Osteocyte (in vitro differentiated cells): Measurements from ENCODE around the gene MYO1D. TPM values are rescaled to one million over a fixed set of nuclear protein-coding genes. Genes with fewer than 3 reads are reported as not detected.

ENCODE experiments used
- DNase-seq: peaks from one replicate; pipeline ENCODE4 v3.0.0; 2021; ENCODE audit warnings: mixed read lengths; ENCODE audit not compliant: unreplicated experiment; ENCODE audit errors: extremely low spot score
- H3K27ac Mint-ChIP-seq: one replicate; pipeline ENCODE4 v1.8.0; 2021; ENCODE audit warnings: mild to moderate bottlenecking, mixed read lengths; ENCODE audit not compliant: unreplicated experiment
- H3K27me3 Mint-ChIP-seq: one replicate; pipeline ENCODE4 v1.8.0; 2021; ENCODE audit warnings: mixed read lengths; ENCODE audit not compliant: unreplicated experiment
- H3K36me3 Mint-ChIP-seq: one replicate; pipeline ENCODE4 v1.8.0; 2021; ENCODE audit warnings: mixed read lengths; ENCODE audit not compliant: unreplicated experiment
- H3K4me1 Mint-ChIP-seq: one replicate; pipeline ENCODE4 v1.8.0; 2021; ENCODE audit warnings: mixed read lengths; ENCODE audit not compliant: unreplicated experiment
- H3K4me3 Mint-ChIP-seq: one replicate; pipeline ENCODE4 v1.8.0; 2021; ENCODE audit warnings: mild to moderate bottlenecking, moderate library complexity, mixed read lengths; ENCODE audit not compliant: unreplicated experiment
- H3K9me3 Mint-ChIP-seq: one replicate; pipeline ENCODE4 v1.8.0; 2021; ENCODE audit warnings: mixed read lengths; ENCODE audit not compliant: unreplicated experiment
- total RNA-seq: library from RNA; stranded (reverse); gene quantifications from 2 replicates; pipeline ENCODE4 v1.2.1, GENCODE V29; 2021
- TF ChIP-seq, protein P1 (sequence below): fragments of 200-600 bp; sonication (generic); IDR thresholded peaks from 2 replicates; pipeline ENCODE4 v1.5.0; 2021; ENCODE audit warnings: antibody characterized with exemption, mild to moderate bottlenecking, moderate library complexity

The MYO1D gene
- total RNA-seq, 1 donor from 2014 or later = 19.1 TPM

DNA sequence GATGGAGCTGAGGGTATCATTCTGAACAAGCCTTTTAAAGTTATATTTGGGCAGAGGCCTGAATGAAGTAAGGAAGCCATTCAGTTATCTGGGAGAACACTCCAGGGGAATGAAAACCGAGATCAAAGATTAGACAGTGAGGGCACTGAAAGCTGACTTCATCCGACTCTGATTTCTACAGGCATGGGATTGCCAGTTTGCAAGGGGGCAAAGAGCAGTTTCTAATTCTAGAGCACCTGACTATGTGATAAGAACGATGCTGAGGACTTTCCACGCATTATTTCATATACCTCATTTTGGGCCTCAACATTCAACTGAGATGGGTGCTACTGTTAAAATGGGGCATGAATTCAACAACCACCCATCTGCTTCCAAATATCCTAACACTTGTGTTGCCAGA lies 254.4 kb downstream of the MYO1D start:
- H3K27me3 Mint-ChIP-seq = no peaks in the 10 kb centered on the region
- TF ChIP-seq, protein P1, sequence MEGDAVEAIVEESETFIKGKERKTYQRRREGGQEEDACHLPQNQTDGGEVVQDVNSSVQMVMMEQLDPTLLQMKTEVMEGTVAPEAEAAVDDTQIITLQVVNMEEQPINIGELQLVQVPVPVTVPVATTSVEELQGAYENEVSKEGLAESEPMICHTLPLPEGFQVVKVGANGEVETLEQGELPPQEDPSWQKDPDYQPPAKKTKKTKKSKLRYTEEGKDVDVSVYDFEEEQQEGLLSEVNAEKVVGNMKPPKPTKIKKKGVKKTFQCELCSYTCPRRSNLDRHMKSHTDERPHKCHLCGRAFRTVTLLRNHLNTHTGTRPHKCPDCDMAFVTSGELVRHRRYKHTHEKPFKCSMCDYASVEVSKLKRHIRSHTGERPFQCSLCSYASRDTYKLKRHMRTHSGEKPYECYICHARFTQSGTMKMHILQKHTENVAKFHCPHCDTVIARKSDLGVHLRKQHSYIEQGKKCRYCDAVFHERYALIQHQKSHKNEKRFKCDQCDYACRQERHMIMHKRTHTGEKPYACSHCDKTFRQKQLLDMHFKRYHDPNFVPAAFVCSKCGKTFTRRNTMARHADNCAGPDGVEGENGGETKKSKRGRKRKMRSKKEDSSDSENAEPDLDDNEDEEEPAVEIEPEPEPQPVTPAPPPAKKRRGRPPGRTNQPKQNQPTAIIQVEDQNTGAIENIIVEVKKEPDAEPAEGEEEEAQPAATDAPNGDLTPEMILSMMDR = no peak
- H3K9me3 Mint-ChIP-seq = no peaks in the 10 kb centered on the region
- no peaks in the 10 kb centered on the region for H3K4me1 Mint-ChIP-seq
- no peak overlapping the region for H3K4me3 Mint-ChIP-seq
- no peaks in the 10 kb centered on the region for H3K36me3 Mint-ChIP-seq
- no peak overlapping the region for H3K27ac Mint-ChIP-seq
- no peak for DNase-seq

DNA sequence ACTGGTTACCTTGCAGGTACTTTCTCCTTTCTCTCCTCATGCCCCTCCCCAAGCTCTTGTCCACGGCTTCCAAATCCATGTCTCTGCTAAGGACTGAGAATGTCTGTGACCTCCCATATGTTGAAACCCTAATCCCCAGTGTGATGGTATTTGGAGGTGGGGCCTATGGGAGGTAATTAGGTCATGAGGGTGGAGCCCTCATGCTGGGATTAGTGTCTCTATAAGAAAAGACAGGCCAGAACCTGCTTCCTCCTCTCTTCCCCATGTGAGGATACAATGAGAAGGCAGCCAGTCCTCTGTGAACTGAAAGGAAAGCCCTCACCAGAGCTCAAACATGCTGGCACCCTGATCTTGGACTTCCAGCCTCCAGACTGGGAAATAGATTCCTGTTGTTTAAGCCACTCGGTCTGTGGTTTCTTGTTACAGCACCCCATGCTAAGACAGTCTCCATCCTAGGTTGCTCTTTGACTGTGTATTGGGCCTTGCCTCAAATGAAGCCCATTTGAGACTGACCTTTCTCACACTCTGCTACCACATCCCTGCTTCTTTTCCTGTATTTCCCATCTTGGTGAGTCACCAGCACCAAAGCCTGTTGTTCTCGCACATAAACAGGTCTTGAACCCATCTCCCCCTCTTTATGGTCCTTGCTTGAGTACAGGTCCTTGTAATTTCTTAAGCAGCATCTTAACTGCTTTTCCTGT lies 255.2 kb downstream of the MYO1D start:
- H3K4me3 Mint-ChIP-seq = no peak overlapping the region
- no peaks in the 10 kb centered on the region for H3K27me3 Mint-ChIP-seq
- TF ChIP-seq, protein P1 = no peak
- no peaks in the 10 kb centered on the region for H3K4me1 Mint-ChIP-seq
- H3K27ac Mint-ChIP-seq = no peak overlapping the region
- no peaks in the 10 kb centered on the region for H3K9me3 Mint-ChIP-seq
- no peaks in the 10 kb centered on the region for H3K36me3 Mint-ChIP-seq
- DNase-seq = no peak

DNA sequence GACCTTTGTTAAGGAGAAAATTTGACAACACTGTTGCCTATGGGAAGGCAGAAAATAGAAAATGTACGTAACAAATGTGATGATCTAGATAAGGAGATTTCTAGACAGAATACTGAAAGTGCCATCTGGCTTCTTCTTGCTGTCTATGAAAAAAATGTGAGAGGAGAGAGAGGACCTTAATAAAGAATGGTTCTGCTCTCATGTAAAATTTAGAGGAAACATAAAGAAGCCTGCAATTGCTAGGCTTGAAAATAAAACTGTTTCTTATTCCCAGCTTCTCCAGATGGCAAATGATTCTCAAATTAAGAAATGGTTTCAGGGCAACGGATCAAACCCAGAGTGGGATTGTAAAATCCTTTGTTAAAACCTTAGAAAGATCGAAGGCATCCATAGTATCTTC lies 261.6 kb downstream of the MYO1D start:
- no peak for DNase-seq
- no peaks in the 10 kb centered on the region for H3K36me3 Mint-ChIP-seq
- H3K27me3 Mint-ChIP-seq = no peaks in the 10 kb centered on the region
- TF ChIP-seq, protein P1 = no peak
- H3K9me3 Mint-ChIP-seq = no peaks in the 10 kb centered on the region
- H3K27ac Mint-ChIP-seq = no peak overlapping the region
- H3K4me1 Mint-ChIP-seq = no peaks in the 10 kb centered on the region
- no peak overlapping the region for H3K4me3 Mint-ChIP-seq

DNA sequence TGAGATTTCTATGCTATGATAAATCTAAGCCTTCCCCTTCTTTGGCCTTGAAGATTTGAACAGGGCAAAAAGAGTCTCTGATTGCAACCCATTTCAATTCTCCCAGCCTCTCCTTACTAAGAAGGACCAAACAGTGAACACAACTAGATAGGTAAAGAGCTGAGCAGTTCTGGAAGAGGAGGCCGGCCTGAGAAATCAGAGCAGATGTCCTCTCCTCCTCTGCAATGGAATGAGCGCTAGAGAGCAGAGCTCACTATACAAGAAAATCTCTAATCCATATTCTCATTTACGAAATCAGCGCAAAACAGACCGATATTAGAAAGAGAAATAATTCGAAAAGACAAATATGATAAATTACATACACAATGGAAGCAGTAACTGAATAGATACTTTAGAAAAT lies 266.0 kb downstream of the MYO1D start:
- no peaks in the 10 kb centered on the region for H3K4me1 Mint-ChIP-seq
- no peaks in the 10 kb centered on the region for H3K36me3 Mint-ChIP-seq
- H3K9me3 Mint-ChIP-seq = peaks cover 6% of the 10 kb centered on the region
- TF ChIP-seq, protein P1 = no peak
- H3K27me3 Mint-ChIP-seq = no peaks in the 10 kb centered on the region
- no peak for DNase-seq
- H3K4me3 Mint-ChIP-seq = no peak overlapping the region
- H3K27ac Mint-ChIP-seq = no peak overlapping the region

DNA sequence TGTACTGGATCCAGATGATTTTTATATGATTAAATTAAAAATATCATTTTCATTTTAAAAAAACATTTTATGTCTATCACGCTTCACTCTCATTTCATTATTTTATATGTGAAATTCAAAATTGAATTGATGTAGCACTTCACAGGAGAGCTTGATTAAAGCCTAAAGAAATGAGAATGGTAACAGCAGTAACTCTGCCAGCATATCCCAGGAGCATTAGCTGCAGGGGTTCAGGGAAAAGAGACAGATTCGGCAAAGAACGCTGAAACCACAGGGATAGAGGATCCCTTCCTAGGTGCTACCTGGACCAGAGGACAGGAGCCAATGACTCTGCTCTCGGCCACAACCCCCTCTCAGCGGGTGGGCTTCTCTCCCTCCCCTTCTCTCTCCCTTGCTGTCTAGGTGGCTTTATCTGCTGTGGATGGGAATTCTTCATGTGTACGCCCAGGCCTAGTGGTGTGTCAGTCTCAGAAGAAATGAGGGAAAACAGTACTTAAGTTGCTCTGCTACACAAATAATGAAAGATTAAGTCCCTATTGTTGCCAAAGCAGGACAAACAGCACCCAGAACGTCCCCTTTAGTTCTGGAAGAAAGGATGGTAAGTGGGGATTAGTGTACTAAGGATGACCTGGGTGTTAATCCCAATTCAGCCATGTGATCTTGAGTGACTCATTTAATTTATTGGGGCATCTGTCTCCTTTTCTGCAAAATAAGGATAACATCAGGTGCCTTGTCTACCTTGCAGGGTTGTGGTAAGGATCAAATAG lies 266.9 kb downstream of the MYO1D start:
- no peaks in the 10 kb centered on the region for H3K4me1 Mint-ChIP-seq

More for the DNA sequence above, 266.9 kb downstream of the MYO1D start:
- Mint-ChIP-seq H3K9me3 (peaks cover 6% of the 10 kb centered on the region), H3K27me3 (no peaks in the 10 kb centered on the region), H3K27ac (no peak overlapping the region), H3K4me3 (no peak overlapping the region), H3K36me3 (no peaks in the 10 kb centered on the region)
- TF ChIP-seq, protein P1 = no peak
- DNase-seq = no peak
